Esophagus muscularis mucosa (tissue), 3 donors: ENCODE measurements around the gene NTM.

ENCODE experiments used
- POLR2A ChIP-seq: fragments of 450-650 bp; IDR thresholded peaks from one replicate; pipeline ENCODE4 v1.6.1; 2017; ENCODE audit warnings: antibody characterized with exemption, moderate library complexity, mild to moderate bottlenecking, low read depth
- POLR2AphosphoS5 ChIP-seq, 2 donors: sonication (generic); formaldehyde crosslinking; IDR thresholded peaks; one replicate each; pipeline ENCODE4 v1.6.1; 2017; ENCODE audit warnings: antibody characterized with exemption in 2 of 2
- TF ChIP-seq, protein P1 (sequence below), 3 experiments: fragments of 200-600 bp in 2 of 3; fragments of 450-650 bp in 1 of 3; sonication (generic) in 2 of 3; IDR thresholded peaks; one replicate each; pipeline ENCODE4 v1.5.1; 2017 to 2019; ENCODE audit warnings: antibody characterized with exemption in 3 of 3, mild to moderate bottlenecking in 2 of 3, moderate library complexity in 1 of 3

- TF ChIP-seq, protein P1, sequence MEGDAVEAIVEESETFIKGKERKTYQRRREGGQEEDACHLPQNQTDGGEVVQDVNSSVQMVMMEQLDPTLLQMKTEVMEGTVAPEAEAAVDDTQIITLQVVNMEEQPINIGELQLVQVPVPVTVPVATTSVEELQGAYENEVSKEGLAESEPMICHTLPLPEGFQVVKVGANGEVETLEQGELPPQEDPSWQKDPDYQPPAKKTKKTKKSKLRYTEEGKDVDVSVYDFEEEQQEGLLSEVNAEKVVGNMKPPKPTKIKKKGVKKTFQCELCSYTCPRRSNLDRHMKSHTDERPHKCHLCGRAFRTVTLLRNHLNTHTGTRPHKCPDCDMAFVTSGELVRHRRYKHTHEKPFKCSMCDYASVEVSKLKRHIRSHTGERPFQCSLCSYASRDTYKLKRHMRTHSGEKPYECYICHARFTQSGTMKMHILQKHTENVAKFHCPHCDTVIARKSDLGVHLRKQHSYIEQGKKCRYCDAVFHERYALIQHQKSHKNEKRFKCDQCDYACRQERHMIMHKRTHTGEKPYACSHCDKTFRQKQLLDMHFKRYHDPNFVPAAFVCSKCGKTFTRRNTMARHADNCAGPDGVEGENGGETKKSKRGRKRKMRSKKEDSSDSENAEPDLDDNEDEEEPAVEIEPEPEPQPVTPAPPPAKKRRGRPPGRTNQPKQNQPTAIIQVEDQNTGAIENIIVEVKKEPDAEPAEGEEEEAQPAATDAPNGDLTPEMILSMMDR (IDR thresholded peaks at IDR 0.05), result no peak
- TF ChIP-seq POLR2AphosphoS5 (IDR thresholded peaks at IDR 0.05) (no peak), POLR2A (no peak)
Measured at GRCh38 chr11:132087148-132087547, 716.7 kb downstream of the NTM start.
